Tibial nerve (tissue), 3 donors: Measurements from ENCODE around the gene ADK.

Experiments used
- POLR2A ChIP-seq, 2 donors: fragments of 450-650 bp; IDR thresholded peaks; one replicate each; pipeline ENCODE4 v1.6.1; 2017; ENCODE audit warnings: antibody characterized with exemption in 2 of 2, mild to moderate bottlenecking in 2 of 2, moderate library complexity in 2 of 2
- TF ChIP-seq, protein P1 (sequence below), 5 experiments: fragments of 200-600 bp in 3 of 5; fragments of 450-650 bp in 2 of 5; sonication (generic) in 3 of 5; IDR thresholded peaks; one replicate each; pipeline ENCODE4 v1.5.1; 2016 to 2019; ENCODE audit warnings: antibody characterized with exemption in 5 of 5, mild to moderate bottlenecking in 3 of 5, moderate library complexity in 2 of 5

DNA sequence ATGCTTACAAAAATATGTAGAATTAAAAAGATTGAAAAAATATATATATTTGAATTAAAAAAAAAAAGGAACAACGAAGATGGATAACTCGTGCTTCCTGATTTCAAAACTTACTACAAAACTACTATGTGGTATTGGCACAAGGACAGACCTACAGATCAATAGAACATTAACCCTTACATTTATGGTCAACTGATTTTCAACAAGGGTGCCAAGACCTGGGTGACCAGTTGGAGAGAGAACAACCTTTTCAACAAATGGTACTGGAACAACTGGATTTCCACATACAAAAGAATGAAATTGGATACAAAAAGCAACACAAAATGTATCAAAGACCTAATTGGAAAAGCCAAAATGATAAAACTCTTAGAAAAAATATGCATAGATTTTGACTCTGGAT is 10.5 kb upstream of the ADK start:
- no peak for TF ChIP-seq POLR2A (IDR thresholded peaks at IDR 0.05)
- TF ChIP-seq, protein P1, sequence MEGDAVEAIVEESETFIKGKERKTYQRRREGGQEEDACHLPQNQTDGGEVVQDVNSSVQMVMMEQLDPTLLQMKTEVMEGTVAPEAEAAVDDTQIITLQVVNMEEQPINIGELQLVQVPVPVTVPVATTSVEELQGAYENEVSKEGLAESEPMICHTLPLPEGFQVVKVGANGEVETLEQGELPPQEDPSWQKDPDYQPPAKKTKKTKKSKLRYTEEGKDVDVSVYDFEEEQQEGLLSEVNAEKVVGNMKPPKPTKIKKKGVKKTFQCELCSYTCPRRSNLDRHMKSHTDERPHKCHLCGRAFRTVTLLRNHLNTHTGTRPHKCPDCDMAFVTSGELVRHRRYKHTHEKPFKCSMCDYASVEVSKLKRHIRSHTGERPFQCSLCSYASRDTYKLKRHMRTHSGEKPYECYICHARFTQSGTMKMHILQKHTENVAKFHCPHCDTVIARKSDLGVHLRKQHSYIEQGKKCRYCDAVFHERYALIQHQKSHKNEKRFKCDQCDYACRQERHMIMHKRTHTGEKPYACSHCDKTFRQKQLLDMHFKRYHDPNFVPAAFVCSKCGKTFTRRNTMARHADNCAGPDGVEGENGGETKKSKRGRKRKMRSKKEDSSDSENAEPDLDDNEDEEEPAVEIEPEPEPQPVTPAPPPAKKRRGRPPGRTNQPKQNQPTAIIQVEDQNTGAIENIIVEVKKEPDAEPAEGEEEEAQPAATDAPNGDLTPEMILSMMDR (IDR thresholded peaks at IDR 0.05), result no peak
